ENCODE results near the gene CDK5RAP3. TPM values are rescaled to one million over a fixed set of nuclear protein-coding genes. Genes with fewer than 3 reads are reported as not detected.

CDK5RAP3 gene
- total RNA-seq, 4 donors from 2014 or later, result 95.8 to 115 (median 107) TPM

DNA sequence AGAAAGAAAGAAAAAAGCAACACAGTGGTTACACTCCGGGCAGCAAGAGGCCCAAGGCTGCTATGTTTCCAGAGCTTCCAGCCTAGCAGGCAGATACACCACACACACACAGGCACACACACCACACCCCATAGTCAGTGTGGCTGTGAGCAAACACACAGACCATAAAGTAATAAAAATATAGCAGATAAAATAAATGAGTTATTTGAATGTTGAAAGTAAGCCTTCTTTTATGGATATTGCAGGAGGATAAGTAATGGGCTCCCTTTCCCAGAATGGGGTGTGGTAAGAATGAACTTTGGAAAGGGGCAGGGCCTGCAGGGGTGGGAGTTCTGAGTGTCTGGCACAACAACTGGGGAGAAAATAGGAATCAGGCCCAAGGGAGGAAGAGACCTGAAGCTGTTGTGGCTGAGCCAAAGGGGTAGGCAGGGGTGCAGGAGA is 4.8 kb upstream of the CDK5RAP3 start:
- DNase-seq (ENCODE audit: low spot score in 2 of 2), result no peak
- H3K4me3 ChIP-seq (ENCODE audit: low read depth, poor library complexity, severe bottlenecking), result no peak overlapping the region
- intact Hi-C loops (cut with DNase I; ENCODE audit: low total_unique reads), result no loop called here
- no peak for TF ChIP-seq POLR2A (IDR thresholded peaks at IDR 0.05)
- TF ChIP-seq, protein P1, sequence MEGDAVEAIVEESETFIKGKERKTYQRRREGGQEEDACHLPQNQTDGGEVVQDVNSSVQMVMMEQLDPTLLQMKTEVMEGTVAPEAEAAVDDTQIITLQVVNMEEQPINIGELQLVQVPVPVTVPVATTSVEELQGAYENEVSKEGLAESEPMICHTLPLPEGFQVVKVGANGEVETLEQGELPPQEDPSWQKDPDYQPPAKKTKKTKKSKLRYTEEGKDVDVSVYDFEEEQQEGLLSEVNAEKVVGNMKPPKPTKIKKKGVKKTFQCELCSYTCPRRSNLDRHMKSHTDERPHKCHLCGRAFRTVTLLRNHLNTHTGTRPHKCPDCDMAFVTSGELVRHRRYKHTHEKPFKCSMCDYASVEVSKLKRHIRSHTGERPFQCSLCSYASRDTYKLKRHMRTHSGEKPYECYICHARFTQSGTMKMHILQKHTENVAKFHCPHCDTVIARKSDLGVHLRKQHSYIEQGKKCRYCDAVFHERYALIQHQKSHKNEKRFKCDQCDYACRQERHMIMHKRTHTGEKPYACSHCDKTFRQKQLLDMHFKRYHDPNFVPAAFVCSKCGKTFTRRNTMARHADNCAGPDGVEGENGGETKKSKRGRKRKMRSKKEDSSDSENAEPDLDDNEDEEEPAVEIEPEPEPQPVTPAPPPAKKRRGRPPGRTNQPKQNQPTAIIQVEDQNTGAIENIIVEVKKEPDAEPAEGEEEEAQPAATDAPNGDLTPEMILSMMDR (IDR thresholded peaks at IDR 0.05), result no peak
- WGBS, 2 donors, result 15 to 35% methylated on average over 1 of the region's 1 CpG

DNA sequence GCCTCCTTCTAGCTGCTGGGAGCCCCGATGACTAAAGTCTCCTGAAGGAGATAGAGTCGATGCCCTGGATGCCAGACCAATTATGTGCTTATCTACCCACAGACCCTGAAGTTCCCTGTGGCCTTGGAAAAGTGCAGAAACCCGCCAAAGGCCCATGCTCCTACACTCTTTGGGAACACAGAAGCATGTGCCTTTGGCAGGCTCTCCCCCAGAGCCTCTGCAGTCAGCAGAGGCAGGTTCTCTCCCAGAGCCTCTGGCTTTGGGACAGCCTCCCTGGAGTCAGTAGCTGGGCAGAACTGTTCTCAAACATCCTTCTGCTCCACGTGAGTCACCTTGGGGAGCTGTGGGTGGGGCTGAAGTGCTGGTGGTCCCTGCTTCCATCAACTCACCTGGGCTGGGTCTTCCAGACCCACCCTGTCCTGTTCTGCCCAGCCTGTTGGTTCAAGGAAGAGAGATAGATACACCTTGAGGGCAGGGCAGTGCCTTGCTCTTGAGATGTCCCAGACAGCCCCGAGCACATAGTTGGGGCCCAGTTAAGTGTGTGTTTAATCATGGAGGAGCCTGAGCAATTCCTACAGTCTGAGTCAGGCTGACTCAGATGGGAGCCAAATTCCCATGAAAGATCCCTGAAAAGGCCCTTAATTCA is 3.2 kb upstream of the CDK5RAP3 start:
- TF ChIP-seq POLR2A (IDR thresholded peaks at IDR 0.05), result no peak
- TF ChIP-seq, protein P1 (IDR thresholded peaks at IDR 0.05), result no peak
- DNase-seq (ENCODE audit: low spot score in 2 of 2), result no peak
- no peak overlapping the region for H3K4me3 ChIP-seq (ENCODE audit: low read depth, poor library complexity, severe bottlenecking)
- intact Hi-C loops (cut with DNase I; ENCODE audit: low total_unique reads), result no loop called here
- WGBS, 2 donors, result 40 to 51% methylated on average over 5 of the region's 5 CpGs

DNA sequence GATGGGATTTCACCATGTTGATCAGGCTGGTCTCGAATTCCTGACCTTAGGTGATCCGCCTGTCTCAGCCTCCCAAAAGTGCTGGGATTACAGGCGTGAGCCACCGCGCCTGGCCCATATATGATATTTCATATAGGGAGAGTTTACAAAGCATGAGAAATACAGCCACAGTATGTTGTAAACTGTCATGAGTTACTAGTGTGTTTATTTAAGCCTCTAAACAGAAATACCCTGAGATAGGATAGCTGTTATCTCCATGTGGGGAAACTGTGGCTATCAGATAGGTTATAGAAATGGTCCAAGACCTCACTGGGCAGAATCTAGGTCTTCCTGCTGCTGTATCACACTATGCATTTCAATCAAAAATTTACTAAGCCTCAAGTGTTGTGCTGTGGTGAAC is 2.1 kb upstream of the CDK5RAP3 start:
- intact Hi-C loops (cut with DNase I; ENCODE audit: low total_unique reads), result no loop called here
- no peak overlapping the region for H3K4me3 ChIP-seq (ENCODE audit: low read depth, poor library complexity, severe bottlenecking)
- DNase-seq (ENCODE audit: low spot score in 2 of 2), result no peak
- TF ChIP-seq, protein P1 (IDR thresholded peaks at IDR 0.05), result no peak
- TF ChIP-seq POLR2A (IDR thresholded peaks at IDR 0.05), result no peak
- 92 to 96% methylated on average over 5 of the region's 5 CpGs for WGBS, 2 donors

DNA sequence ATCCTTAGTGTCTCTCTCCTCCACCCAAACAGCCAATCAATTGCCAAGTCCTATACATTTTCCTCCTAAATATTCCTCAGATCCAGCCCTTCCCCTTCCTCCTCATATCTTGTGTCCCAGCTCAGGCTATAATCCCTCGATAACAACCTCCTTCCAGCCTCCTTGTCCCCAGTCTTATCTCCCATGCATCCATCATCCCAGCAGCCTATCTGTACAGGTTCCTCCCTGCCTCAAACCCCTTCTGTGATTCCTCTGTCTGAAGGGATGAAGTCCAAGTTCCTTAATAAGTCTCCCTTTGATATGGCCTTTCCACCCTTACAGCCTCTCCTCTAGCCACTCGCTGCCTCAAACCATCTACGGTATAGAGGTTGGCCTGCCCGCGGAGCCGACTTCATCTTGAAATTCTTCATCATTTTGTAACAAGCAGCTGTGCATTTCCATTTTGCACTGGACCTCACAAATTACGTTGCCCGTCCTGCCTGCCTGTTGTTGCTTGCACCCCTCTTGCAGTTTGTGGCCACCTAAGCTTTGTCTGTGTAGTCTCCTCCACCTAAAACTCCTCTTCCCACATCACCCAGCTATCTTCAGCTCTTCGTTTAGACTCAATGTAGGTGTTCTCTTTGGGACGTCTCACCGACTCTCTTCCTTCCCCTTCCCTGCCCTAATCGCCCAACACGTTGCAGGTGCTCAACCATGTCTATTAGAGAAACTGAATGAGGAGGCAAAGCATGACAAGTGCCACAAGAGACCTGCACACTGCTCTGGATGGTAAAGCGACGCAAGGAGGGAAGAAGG is 786 bp upstream of the CDK5RAP3 start:
- intact Hi-C loops (cut with DNase I; ENCODE audit: low total_unique reads), result no loop called here
- no peak for DNase-seq (ENCODE audit: low spot score in 2 of 2)
- WGBS, 2 donors, result 42 to 48% methylated on average over 15 of the region's 15 CpGs
- TF ChIP-seq POLR2A (IDR thresholded peaks at IDR 0.05), result no peak
- TF ChIP-seq, protein P1 (IDR thresholded peaks at IDR 0.05), result no peak
- H3K4me3 ChIP-seq (ENCODE audit: low read depth, poor library complexity, severe bottlenecking), result no peak overlapping the region

DNA sequence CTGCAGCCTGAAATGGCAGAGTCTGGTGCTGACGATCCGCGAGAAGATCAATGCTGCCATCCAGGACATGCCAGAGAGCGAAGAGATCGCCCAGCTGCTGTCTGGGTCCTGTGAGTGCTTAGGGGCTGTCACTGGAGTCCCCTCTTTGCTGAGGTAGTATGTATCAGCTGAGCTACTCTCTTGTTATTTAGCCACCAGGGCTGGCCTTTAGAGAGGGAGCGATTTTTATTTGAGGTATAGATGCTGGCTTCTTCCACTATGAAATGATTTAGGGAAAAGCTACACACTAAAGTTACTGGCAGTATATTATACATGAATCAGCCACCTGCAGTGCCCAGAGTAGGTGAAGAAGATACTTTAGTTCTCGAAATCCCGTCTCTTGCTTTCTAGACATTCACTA is 2.6 kb downstream of the CDK5RAP3 start:
- no peak overlapping the region for H3K4me3 ChIP-seq (ENCODE audit: low read depth, poor library complexity, severe bottlenecking)
- WGBS, 2 donors, result 90 to 91% methylated on average over 8 of the region's 8 CpGs
- TF ChIP-seq POLR2A (IDR thresholded peaks at IDR 0.05), result no peak
- intact Hi-C loops (cut with DNase I; ENCODE audit: low total_unique reads), result no loop called here
- DNase-seq (ENCODE audit: low spot score in 2 of 2), result no peak

DNA sequence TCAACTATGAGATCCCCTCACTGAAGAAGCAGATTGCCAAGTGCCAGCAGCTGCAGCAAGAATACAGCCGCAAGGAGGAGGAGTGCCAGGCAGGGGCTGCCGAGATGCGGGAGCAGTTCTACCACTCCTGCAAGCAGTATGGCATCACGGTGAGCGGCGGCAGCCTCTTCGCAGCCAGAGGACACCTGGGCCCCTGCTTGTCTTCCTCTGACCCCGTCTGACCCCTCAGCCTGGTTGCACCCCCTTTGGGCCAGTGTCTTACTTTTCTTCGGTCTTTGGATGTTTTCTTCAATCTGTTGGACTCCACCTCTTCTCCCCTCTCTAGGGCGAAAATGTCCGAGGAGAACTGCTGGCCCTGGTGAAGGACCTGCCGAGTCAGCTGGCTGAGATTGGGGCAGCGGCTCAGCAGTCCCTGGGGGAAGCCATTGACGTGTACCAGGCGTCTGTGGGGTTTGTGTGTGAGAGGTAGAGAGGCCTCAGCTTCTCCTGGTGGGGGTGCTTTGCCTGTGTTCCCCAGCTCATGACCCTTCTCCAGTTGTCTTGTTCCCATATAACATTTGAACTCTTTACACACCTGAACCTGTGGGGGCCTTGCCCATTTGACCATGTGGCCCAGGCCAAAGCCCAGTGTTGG is 4.4 kb downstream of the CDK5RAP3 start:
- WGBS, 2 donors, result 81 to 90% methylated on average over 15 of the region's 15 CpGs
- no peak for DNase-seq (ENCODE audit: low spot score in 2 of 2)
- no peak for TF ChIP-seq POLR2A (IDR thresholded peaks at IDR 0.05)
- TF ChIP-seq, protein P1 (IDR thresholded peaks at IDR 0.05), result no peak
- H3K4me3 ChIP-seq (ENCODE audit: low read depth, poor library complexity, severe bottlenecking), result no peak overlapping the region
- intact Hi-C loops (cut with DNase I; ENCODE audit: low total_unique reads), result no loop called here

Data from lower leg skin (tissue), 4 donors.